ENCODE data around the gene TMA7. TPM values are rescaled to one million over a fixed set of nuclear protein-coding genes. Genes with fewer than 3 reads are reported as not detected.

Gene TMA7
- total and polyA plus RNA-seq, 2 of the 13 experiments (the other 11 are each of a cell fraction or from before 2014, with no cell fraction given) = 100 to 486 TPM

DNA sequence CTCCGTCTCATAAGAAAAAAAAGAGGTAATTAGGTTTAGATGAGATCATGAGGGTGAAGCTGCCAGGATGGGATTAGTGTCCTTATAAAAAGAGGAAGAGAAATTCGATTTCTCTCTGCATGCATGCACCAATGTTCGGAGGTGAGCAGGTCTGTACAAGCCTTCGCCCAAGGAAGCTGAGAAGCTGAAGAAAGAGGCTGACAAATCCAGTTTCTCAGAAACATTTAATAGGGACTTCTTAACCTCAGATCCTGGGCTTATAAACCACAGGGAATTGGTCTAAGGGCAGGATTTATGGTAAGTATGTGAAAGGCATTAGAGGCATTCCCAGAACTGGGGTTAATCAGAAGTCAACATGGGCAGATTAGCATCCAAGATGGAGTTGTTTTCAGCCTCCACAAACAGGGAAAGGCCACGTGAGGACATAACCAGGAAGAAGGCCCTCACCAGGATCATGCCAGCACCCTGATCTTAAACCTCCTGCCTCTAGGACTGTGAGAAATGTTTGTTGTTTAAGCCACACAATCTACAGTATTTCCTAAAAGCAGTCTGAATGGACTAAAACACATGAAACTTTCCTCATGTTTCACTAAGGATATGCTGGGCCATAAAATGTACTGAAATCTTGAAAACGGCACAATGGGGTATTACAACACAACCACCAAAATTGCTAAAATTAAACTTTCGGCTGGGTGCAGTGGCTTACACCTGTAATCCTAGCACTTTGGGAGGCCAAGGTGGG lies 52.6 kb downstream of the TMA7 start:
- H2AFZ ChIP-seq (ENCODE audit: low read length) = no peak overlapping the region
- no peak overlapping the region for H3K4me2 ChIP-seq (ENCODE audit: low read depth, low read length)
- no peaks in the 10 kb centered on the region for H3K79me2 ChIP-seq (ENCODE audit: insufficient read depth, low read length)
- no peaks in the 10 kb centered on the region for H4K20me1 ChIP-seq (ENCODE audit: insufficient read depth, low read length)
- no peaks in the 10 kb centered on the region for H3K27me3 ChIP-seq (ENCODE audit: control insufficient read depth in 1 of 2, insufficient read depth in 2 of 2, low read length in 2 of 2)
- FAIRE-seq (no peak), ATAC-seq (no peak), DNase-seq (ENCODE audit: low spot score) (no peak)
- no peaks in the 10 kb centered on the region for H3K36me3 ChIP-seq (replicated peaks in 1 of 2; ENCODE audit: control insufficient read depth in 1 of 2, insufficient read depth in 2 of 2, low read length in 2 of 2)
- H3K9ac ChIP-seq (ENCODE audit: insufficient read depth, low read depth, low read length) = no peak overlapping the region
- CTCF ChIA-PET (ENCODE audit: low intra/inter-chr PET ratio, low total read pairs) = no interaction called here
- BruUV-seq (replicated peaks) = no TSS peak
- H3K4me3 ChIP-seq (replicated peaks in 1 of 3; ENCODE audit: insufficient read depth in 1 of 3, low read depth in 2 of 3, low read length in 3 of 3) = no peak overlapping the region
- intact Hi-C loops (cut with micrococcal nuclease; ENCODE audit: unreplicated experiment) = no loop called here
- in situ Hi-C loops (cut with HindIII; ENCODE audit: extremely low pct_ligation_motif_present, low pct_unique_long_range_greater_than_20kb) = no loop called here
- no peaks in the 10 kb centered on the region for H3K9me3 ChIP-seq (ENCODE audit: low read length)
- WGBS (ENCODE audit: low lambda C conversion rate) = 78% methylated on average over 7 of the region's 7 CpGs
- POLR2A ChIA-PET = interaction anchor here (1.5 kb wide), 1 partner anchor 19 kb away, joined by 4 read pairs; no protein-coding TSS in a partner anchor
- no peak overlapping the region for H3K27ac ChIP-seq (ENCODE audit: extremely low read length, insufficient read depth, low read length)
- TF ChIP-seq ZNF7 (CRISPR knock-in tag; IDR thresholded peaks at IDR 0.05) (no peak), ZNF251 (CRISPR knock-in tag; IDR thresholded peaks at IDR 0.05) (no peak), SMAD9 (CRISPR knock-in tag; IDR thresholded peaks at IDR 0.05) (no peak), DR1 (CRISPR knock-in tag; IDR thresholded peaks at IDR 0.05) (no peak)
- H3K4me1 ChIP-seq (ENCODE audit: insufficient read depth, low read length) = 0 out of 2 replicates have a peak, but pooled peaks cover 3% of the 10 kb centered on the region

DNA sequence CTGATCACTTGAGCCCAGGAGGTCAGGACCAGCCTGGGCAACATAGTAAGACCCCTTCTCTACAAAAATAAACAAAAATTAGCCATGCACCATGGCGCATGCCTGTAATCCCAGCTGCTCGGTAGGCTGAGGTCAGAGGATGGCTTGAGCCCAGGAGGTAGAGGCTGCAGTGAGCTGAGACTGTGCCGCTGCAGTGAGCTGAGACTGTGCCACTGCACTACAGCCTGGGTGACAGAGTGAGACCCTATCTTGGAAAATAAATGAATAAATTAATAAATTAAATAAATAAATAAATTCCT lies 53.1 kb downstream of the TMA7 start:
- in situ Hi-C loops (cut with HindIII; ENCODE audit: extremely low pct_ligation_motif_present, low pct_unique_long_range_greater_than_20kb) (no loop called here), intact Hi-C loops (cut with micrococcal nuclease; ENCODE audit: unreplicated experiment) (no loop called here)
- no peak for ATAC-seq
- no peak overlapping the region for H3K27ac ChIP-seq (ENCODE audit: extremely low read length, insufficient read depth, low read length)
- 98% methylated on average over 3 of the region's 3 CpGs for WGBS (ENCODE audit: low lambda C conversion rate)
- no peak overlapping the region for H3K4me2 ChIP-seq (ENCODE audit: low read depth, low read length)
- no peak overlapping the region for H3K4me3 ChIP-seq (replicated peaks in 1 of 3; ENCODE audit: insufficient read depth in 1 of 3, low read depth in 2 of 3, low read length in 3 of 3)
- no peak for DNase-seq (ENCODE audit: low spot score)
- no peak overlapping the region for H2AFZ ChIP-seq (ENCODE audit: low read length)
- no peaks in the 10 kb centered on the region for H4K20me1 ChIP-seq (ENCODE audit: insufficient read depth, low read length)
- no peaks in the 10 kb centered on the region for H3K36me3 ChIP-seq (replicated peaks in 1 of 2; ENCODE audit: control insufficient read depth in 1 of 2, insufficient read depth in 2 of 2, low read length in 2 of 2)
- FAIRE-seq = no peak
- H3K4me1 ChIP-seq (ENCODE audit: insufficient read depth, low read length) = no peaks in the 10 kb centered on the region
- POLR2A ChIA-PET = interaction anchor here (1.1 kb wide), 1 partner anchor 20 kb away, joined by 3 read pairs; no protein-coding TSS in a partner anchor
- CTCF ChIA-PET (ENCODE audit: low intra/inter-chr PET ratio, low total read pairs) = no interaction called here
- H3K9me3 ChIP-seq (ENCODE audit: low read length) = peaks cover under 1% of the 10 kb centered on the region; the same call in 1 of the 2 replicates
- H3K9ac ChIP-seq (ENCODE audit: insufficient read depth, low read depth, low read length) = no peak overlapping the region
- H3K79me2 ChIP-seq (ENCODE audit: insufficient read depth, low read length) = no peaks in the 10 kb centered on the region
- no TSS peak for BruUV-seq (replicated peaks)
- no peaks in the 10 kb centered on the region for H3K27me3 ChIP-seq (ENCODE audit: control insufficient read depth in 1 of 2, insufficient read depth in 2 of 2, low read length in 2 of 2)
- no peak for TF ChIP-seq BRD4 (CRISPR knock-in tag; IDR thresholded peaks at IDR 0.05)
- TF ChIP-seq, protein P1, sequence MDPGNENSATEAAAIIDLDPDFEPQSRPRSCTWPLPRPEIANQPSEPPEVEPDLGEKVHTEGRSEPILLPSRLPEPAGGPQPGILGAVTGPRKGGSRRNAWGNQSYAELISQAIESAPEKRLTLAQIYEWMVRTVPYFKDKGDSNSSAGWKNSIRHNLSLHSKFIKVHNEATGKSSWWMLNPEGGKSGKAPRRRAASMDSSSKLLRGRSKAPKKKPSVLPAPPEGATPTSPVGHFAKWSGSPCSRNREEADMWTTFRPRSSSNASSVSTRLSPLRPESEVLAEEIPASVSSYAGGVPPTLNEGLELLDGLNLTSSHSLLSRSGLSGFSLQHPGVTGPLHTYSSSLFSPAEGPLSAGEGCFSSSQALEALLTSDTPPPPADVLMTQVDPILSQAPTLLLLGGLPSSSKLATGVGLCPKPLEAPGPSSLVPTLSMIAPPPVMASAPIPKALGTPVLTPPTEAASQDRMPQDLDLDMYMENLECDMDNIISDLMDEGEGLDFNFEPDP (CRISPR knock-in tag; conservative IDR thresholded peaks at IDR 0.05) = no peak
- TF ChIP-seq, protein P2, sequence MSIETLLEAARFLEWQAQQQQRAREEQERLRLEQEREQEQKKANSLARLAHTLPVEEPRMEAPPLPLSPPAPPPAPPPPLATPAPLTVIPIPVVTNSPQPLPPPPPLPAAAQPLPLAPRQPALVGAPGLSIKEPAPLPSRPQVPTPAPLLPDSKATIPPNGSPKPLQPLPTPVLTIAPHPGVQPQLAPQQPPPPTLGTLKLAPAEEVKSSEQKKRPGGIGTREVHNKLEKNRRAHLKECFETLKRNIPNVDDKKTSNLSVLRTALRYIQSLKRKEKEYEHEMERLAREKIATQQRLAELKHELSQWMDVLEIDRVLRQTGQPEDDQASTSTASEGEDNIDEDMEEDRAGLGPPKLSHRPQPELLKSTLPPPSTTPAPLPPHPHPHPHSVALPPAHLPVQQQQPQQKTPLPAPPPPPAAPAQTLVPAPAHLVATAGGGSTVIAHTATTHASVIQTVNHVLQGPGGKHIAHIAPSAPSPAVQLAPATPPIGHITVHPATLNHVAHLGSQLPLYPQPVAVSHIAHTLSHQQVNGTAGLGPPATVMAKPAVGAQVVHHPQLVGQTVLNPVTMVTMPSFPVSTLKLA (IDR thresholded peaks at IDR 0.05) = no peak
